ENCODE measurements around the gene PLCB3. TPM values are rescaled to one million over a fixed set of nuclear protein-coding genes. Genes with fewer than 3 reads are reported as not detected.

The PLCB3 gene
- total and polyA plus RNA-seq, 10 of the 15 experiments (the other 5 are each of a cell fraction or from before 2014, with no cell fraction given): 0.03 to 10.3 (median 3.3) TPM

GRCh38 chr11:64230171-64230984 lies 21.0 kb upstream of the PLCB3 start, which contains the start of gene DNAJC4 (continued):
- TF ChIP-seq SPI1 (IDR thresholded peaks at IDR 0.05; ENCODE audit: borderline replicate concordance, insufficient read depth, low read depth, low read length) (no peak), FOS (IDR thresholded peaks at IDR 0.05; ENCODE audit: borderline replicate concordance, extremely low read depth, insufficient read length) (no peak), SMARCA5 (IDR thresholded peaks at IDR 0.05) (0 out of 2 replicates have a peak, but pooled peaks have one; percentile 27), CBX5 (IDR thresholded peaks at IDR 0.05; ENCODE audit: low read depth) (no peak), NFYB (IDR thresholded peaks at IDR 0.05; ENCODE audit: insufficient read depth, low read depth, low read length) (peak; percentile 81; the same call in 1 of the 2 replicates), PRDM15 (CRISPR knock-in tag; IDR thresholded peaks at IDR 0.05) (no peak), EP300 (IDR thresholded peaks at IDR 0.05; ENCODE audit: borderline replicate concordance in 1 of 2, control insufficient read depth in 1 of 2, low read depth in 2 of 2, low read length in 2 of 2) (no peak), EZH2 (IDR thresholded peaks at IDR 0.05; ENCODE audit: borderline replicate concordance, control insufficient read depth, low read depth, low read length) (no peak), NR2C1 (IDR thresholded peaks at IDR 0.05) (no peak), ATF2 (IDR thresholded peaks at IDR 0.05; ENCODE audit: low read length) (no peak), ZBTB4 (CRISPR knock-in tag; IDR thresholded peaks at IDR 0.05) (no peak), BCLAF1 (IDR thresholded peaks at IDR 0.05) (no peak), RFX5 (IDR thresholded peaks at IDR 0.05; ENCODE audit: low read depth, low read length) (no peak), RBBP5 (conservative IDR thresholded peaks at IDR 0.05) (no peak), ESRRA (IDR thresholded peaks at IDR 0.05; ENCODE audit: low read length) (no peak), CHD1 (IDR thresholded peaks at IDR 0.05; ENCODE audit: low read depth, low read length) (no peak)
